Astrocyte of the cerebellum (primary cell): Measurements from ENCODE around the gene LHX4.

Experiments used
- DNase-seq: peaks from one replicate; pipeline ENCODE4 v3.0.0-alpha.2; 2011; ENCODE audit warnings: low read depth
- H3K4me3 ChIP-seq: 2 replicates; pipeline ENCODE4 v1.5.1; 2011; ENCODE audit warnings: mild to moderate bottlenecking, low read depth, low read length, moderate library complexity
- CTCF ChIP-seq: IDR thresholded peaks from 2 replicates; pipeline ENCODE4 v1.5.1; 2012; ENCODE audit warnings: low read length, low read depth, moderate library complexity, mild to moderate bottlenecking; ENCODE audit errors: missing control alignments
- in situ Hi-C: cut with HindIII; loops from 2 replicates; pipeline ENCODE4 v1.10.0; 2017; ENCODE audit warnings: low sequenced_read_pairs

LHX4 gene

DNA sequence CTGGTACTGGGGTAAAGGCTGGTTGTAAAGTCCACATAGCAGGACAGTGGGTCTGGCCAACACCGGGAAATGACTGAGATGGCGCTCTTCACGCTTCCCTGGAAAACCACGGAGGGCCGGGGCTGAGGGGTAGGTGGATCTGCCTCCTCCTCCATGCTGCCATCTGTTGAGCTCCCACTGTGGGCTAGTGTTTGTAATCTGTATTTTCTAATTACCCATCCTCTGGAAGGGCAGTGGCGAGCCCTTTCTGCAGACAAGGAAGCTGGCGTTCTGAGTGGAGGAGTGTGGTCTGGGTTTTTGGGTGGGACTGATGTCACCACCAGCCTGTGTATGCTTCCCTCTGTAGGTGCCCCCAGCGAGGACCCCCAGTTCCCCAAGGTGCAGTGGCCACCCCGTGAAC lies 34.1 kb upstream of the LHX4 start:
- no peak overlapping the region for H3K4me3 ChIP-seq
- in situ Hi-C loops, result loop anchor here (25.0 kb wide), 1 partner anchor 291 kb away; no protein-coding TSS in a partner anchor
- TF ChIP-seq CTCF, result no peak
- no peak for DNase-seq

DNA sequence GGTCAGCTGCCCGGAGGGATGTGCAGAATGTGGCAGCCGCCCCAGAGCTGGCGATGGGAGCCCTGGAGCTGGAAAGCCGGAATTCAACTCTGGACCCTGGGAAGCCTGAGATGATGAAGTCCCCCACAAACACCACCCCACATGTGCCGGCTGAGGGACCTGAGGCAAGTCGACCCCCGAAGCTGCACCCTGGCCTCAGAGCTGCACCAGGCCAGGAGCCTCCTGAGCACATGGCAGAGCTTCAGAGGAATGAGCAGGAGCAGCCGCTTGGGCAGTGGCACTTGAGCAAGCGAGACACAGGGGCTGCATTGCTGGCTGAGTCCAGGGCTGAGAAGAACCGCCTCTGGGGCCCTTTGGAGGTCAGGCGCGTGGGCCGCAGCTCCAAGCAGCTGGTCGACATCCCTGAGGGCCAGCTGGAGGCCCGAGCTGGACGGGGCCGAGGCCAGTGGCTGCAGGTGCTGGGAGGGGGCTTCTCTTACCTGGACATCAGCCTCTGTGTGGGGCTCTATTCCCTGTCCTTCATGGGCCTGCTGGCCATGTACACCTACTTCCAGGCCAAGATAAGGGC lies 33.5 kb upstream of the LHX4 start:
- TF ChIP-seq CTCF, result no peak
- H3K4me3 ChIP-seq, result no peak overlapping the region
- no peak for DNase-seq
- in situ Hi-C loops, result loop anchor here (25.0 kb wide), 1 partner anchor 291 kb away; no protein-coding TSS in a partner anchor

GRCh38 chr1:180197231-180197630 lies 32.8 kb upstream of the LHX4 start:
- TF ChIP-seq CTCF, result no peak
- in situ Hi-C loops, result loop anchor here (25.0 kb wide), 1 partner anchor 290 kb away; no protein-coding TSS in a partner anchor
- DNase-seq, result no peak
- H3K4me3 ChIP-seq, result no peak overlapping the region

GRCh38 chr1:180198196-180198595 lies 31.9 kb upstream of the LHX4 start:
- no peak overlapping the region for H3K4me3 ChIP-seq
- in situ Hi-C loops, result loop anchor here (25.0 kb wide), 1 partner anchor 289 kb away; no protein-coding TSS in a partner anchor
- DNase-seq, result no peak
- no peak for TF ChIP-seq CTCF

- in situ Hi-C loops, result loop anchor here (25.0 kb wide), 1 partner anchor 289 kb away; no protein-coding TSS in a partner anchor
- no peak for DNase-seq
- TF ChIP-seq CTCF, result no peak
- no peak overlapping the region for H3K4me3 ChIP-seq
These were observed 31.5 kb upstream of the LHX4 start for GRCh38 chr1:180198611-180199010.

DNA sequence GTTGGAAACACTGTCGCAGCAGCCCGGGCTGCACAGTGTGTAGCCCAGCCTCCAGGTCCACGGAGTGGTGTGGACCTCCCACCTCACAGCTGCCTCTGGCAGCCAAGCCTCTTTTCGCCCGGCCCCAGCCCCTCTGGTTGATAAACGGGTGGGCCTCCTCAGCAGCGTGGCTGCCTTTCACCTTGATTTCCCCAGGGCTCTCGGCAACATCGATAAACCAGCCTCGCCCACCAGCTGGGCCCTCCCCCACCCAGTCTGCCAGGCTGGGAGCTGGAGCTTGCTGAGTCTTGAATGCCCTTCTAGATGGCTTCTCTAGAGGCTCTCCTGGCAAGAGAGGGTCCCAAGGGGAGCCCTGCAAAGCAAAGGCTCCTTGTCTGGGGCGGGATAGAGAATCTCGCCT lies 31.0 kb upstream of the LHX4 start:
- in situ Hi-C loops, result loop anchor here (25.0 kb wide), 1 partner anchor 288 kb away; no protein-coding TSS in a partner anchor
- H3K4me3 ChIP-seq, result no peak overlapping the region
- TF ChIP-seq CTCF, result no peak
- no peak for DNase-seq
